Daoy (cell line): ENCODE measurements around the gene ADGRD2. TPM values are rescaled to one million over a fixed set of nuclear protein-coding genes. Genes with fewer than 3 reads are reported as not detected.

ENCODE experiments used
- DNase-seq: peaks from one replicate; pipeline ENCODE4 v3.0.0-alpha.2; 2015; ENCODE audit warnings: low read depth
- total RNA-seq: library from RNA; depleted of rRNA; stranded (reverse); fragments of >200 nt; shearing (Covaris generic); gene quantifications from 2 replicates; pipeline ENCODE4 v1.2.3, GENCODE V29; 2014; rRNA removed

Gene ADGRD2
- total RNA-seq, 1 experiment from 2014 or later = 0.23 TPM

DNA sequence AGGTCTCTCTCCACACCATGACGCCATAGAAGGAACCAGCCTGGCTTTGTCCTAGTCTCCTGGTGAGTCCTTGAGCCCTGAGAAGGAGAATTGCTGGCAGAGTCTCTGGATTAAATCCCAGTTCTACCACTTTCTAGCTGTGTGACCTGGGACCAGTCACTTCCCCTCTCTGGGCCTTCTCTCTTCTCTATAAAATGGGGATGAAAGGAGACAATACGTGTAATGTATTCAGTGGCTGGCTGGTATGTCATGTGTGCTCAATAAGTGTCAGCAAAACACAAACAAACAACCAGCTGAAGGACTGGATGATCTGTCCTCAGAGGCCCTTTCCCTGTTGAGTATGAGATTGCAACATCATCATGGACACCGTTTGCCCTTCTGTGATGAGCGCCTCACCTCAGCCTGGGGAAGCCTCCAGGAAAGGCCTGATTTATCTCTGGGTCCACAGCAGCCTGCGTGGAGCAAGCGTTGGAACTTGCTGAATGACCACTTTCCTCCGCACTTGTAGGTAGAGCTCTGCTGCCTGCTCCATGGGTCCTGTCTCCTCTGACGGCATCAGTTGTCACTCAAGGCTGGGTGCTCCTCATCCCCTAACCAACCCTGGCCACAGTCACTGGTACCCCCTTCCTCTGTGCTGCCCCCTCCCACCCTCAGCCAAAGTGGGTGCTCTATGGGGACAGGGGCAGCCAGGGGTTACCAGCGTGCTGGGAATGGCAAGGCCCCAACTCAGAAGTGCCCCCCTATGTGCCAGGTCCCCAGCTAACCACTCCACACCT is 60.6 kb downstream of the ADGRD2 start:
- peak; percentile 13 for DNase-seq

DNA sequence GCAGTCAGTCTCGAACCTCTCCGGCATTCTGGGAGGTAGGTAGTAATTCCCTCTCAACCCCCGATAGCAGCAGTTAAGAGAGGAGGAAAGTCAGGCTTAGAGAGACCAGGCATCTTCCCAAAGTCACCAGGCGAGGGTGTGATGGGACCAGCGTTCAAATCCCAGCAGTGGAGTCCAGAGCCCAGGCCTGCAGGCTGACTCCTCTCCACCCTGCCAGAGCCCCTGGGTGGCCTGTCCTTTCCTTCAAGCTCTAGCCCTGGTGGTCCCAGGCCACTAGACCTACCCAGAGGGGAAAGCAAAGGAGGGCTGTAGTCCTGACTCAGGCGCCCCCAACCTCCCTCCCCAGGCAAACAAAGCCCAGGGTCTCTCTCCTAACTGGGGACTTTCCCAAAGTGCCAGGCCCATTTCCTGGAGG is 61.2 kb downstream of the ADGRD2 start:
- DNase-seq = peak; percentile 41

DNA sequence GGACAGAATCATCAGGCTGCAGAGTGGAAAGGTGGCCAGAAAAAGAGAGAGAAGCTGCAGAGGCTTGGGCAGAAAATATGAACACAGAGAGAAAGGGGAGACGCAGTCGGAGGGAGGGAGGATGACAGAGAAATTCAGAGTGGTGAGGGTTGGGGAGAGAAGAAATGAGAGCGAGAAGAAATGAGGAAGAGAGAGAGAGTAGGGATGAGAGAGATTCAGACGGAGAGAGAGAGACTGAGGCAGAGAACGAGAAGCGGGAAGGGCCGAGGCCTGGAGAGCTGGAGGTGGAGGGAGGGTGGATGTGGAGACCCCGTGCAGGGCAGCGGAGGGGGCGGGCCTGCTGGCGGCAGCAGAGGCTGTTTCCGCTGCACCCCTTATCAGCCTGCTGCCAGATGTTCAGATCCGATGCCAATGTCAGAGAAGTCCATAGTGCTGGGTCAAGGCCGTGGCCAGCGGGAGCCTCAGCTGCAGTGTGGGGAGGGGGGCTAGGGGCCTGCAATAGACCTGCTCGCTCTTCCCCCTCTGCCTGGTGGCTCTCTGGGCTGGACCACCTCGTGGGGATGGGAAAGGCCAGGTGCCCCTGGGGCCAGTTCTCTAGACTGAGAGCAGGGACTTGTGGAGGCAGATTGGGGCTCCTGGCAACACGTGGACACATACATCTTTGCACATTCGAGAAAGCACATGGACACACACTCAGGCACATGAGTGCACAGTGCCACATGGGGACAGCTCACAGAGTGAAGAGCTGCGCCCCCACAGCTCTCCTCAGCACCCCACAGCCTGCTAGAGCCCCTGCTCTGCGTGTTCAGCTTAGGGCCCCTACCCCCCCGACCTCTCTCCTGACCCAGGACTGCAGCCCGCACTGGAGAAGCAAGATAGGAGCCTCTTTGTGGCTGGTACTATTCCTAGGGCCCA is 61.9 kb downstream of the ADGRD2 start:
- DNase-seq = peak; percentile 5

DNA sequence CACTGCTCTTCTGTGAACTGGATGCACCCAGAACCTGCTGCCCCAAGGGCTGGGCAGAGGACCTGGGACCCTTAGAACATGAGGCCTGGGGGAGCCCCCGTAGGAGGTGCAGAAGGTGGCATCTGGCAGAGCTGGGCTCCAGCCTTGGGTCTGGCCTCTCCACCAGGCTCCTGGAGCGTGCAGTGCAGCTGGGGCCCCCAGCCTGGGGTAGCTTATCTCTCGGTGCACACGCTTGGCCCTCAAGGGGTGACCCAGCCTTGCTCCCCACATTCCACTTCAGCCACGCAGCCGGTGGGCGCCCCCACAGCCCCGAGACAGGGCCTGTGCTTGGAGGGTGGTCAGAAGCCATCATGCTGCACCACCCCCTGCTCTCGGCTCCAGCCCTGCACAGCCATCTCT is 62.6 kb downstream of the ADGRD2 start:
- no peak for DNase-seq

DNA sequence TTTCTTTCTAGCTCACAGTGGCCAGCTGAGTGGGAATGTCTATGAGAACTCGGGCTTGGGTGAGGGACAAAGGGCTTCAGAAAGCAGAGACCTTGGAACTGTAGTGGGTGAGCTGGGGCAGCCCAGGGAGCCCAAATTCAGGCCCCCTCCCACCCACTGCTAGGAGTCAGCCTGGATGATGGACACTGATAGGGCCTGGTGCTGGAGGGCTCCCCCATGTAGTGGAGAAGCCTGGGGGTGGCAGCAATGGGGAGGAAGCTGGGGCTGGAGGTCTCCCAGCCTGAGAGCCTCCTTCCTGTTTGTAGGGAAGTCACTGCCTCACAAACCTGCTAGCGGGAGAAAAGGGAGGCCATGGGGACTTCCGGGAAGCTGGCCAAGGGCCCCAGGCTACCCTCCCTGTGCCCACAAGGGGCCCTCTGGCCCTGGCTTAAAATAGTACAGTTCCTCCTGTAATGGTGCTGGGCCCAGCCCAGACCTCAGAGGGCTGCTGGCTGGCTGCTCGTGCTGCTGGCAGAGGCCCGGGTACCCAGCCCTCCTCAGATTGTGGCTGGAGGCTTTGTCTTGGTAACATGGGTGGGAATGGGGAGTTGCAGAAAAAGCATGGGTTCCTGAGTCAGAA is 63.2 kb downstream of the ADGRD2 start:
- DNase-seq = peak; percentile 34

DNA sequence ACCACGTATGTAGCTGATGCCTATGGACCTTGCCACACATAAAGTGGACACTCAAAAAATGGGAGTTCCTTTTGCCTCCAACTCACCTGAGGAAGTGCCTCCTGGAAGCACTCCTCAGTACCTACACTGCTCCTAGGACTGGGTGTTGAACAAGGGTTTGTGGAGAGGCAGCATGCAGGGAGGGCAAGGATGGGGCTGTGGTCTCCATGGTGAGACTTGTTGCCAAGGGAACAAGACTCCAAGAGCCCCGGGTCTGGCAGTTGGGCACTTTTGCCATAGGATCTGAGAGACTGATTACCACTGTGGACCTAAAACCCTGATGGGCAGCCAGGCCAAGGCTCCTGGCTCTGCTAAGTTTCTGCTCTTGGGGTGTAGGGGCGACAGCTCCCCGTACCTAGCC is 63.9 kb downstream of the ADGRD2 start:
- DNase-seq = no peak

DNA sequence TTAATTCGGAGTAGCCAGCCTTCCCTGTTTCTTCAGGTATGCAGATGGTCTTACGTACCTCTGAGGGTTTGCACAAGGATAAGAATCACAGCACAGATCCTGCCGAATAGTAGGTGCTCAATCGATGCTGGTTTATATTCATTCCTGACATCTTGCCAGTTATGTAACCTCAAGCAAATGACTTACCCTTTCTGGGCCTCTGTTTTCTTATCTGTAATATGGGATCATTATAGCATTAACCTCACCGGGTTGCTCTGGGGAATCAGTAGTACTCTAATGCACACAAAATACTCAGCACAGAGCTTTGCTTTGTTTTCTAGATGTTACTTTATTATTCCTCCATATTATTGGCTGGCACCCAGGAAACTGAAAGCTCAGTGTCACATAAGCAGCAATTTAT is 64.6 kb downstream of the ADGRD2 start:
- DNase-seq = no peak

DNA sequence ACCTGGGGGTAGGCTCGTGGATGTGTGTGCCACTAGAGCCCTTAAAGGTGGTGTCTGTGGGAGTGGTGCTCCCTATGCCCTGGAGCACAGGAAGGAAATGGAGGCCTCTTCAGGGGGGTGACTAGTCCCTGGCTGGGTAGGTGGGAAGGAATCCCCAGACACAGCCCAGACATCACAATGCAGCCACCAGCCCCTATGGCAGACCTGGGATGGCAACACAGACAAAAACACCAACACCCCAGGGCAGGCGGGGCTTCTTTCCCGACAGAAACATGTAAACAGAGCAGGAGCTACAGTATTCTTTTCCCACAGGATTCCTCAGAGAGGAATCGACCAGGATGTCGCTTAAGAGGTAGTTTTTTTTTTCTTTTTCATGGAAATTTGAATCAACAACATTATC is 67.3 kb downstream of the ADGRD2 start:
- no peak for DNase-seq

DNA sequence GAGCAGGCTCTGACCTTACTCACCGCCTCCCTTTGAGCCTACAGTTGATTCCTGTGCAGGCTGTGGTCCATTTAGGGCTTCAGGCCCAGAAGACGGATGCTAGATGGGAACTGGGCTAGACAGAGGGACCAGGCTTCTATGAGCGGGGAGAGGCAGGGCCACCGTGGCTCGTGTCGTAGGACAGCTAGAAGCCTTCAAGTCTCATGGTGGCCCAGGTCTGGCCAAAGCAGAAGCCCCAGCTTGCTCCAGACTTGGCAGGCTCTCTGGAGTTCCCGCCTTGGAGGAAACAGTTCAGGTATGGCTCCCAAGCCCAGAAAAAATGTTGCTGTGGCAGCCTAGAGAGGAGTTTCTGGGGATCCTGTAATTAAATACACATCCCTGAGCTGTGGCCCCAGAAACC is 67.9 kb downstream of the ADGRD2 start:
- DNase-seq = no peak

DNA sequence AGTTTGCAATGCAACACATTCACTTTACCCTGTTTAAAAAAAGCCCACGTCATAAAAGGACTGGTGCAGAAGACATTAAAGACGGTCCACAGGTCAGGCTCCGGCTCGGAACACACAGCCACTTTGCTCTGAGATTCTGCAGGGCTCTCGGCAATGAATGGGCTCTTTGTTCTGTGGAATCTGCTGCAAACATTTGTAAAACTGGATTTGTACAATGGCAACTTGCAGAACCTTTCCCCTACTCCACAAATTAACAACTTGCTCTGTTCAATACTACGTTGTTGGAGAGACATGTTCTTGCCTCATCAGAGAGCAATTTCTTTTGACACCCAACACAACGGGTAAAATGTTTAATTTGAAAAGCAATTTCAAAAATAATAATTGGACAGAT is 70.0 kb downstream of the ADGRD2 start:
- no peak for DNase-seq

DNA sequence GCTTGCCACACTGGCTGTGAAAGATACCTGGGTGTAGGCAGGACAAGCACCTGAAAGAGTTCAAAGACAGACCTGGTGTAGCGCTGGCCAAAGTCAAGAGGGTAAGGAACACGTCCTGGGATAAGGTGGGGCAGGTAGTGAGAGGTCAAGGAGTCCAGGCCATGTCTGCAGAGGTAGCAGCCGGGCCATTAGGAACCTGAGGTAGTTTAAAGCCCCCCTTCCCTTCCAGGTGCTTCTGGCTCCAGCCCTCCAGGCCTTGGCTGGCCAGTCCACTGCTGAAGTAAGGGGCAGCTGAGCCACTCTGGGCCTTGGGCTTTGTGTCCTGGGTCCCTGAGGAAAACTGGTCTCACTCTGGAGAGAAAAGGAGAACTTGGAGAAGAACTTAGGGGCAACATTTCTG is 70.9 kb downstream of the ADGRD2 start:
- DNase-seq = no peak

DNA sequence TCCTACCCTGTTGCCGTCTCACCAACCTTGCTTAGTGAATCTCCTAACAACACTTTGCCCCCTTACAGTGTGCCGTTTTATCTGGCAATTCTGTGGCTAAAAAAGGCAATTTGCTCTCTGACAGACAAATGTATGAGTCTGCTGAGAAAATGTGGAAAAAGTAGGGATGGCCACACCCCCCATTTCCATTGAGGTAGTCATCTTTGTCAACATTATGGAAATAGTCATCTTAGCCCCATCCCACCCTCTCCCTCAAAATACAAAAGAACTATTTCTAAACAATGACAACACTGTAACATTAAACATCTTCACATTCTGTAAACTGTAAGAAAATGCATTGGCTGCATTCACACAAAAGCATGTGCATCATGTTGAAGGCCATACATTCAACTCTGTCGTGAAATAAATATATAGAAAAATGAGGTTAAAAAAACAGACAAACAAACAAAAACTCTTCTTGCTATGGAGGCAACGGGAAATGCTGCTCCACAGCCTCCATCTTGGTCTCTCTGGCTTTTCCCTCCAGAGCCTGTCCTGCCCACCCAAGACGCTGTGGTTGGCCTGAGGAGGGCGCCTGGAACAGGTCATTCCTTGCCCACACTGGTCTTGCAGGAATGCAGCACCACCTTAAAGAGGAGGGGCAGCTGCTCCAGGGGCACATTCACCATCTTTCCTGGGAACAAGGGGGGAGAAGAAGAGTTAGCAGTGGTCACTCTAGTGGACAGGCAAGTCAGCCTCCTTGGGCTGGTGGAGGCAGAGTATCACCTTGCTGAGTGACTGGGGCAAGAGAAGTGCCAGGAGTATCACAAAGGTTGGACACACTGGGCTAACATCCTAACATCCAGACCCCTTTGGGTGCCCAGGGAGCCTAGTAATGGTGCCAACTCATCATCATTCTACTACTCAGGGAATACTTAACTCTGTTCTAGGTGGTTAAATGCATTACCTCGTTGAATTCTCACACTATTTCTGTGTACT is 72.2 kb downstream of the ADGRD2 start:
- peak; percentile 15 for DNase-seq

DNA sequence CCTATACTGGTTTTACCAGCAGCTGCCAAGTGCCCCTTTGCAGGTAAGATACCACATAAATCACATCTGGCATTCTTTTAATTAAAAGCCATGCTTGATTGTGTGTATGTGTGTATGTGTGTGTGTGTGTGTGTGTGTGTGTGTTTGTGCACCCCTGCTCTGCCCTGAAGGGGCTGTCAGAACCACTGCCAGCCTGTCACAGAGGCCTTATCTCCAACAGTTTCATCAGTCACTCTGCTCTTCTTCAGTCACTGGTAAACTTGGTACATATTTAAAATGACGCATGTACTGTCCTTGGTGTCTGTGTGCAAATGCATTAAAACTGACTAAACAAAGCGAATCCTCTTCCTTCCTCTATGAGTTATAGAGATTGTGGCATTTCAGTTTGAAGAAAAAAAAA is 75.9 kb downstream of the ADGRD2 start:
- DNase-seq = no peak

DNA sequence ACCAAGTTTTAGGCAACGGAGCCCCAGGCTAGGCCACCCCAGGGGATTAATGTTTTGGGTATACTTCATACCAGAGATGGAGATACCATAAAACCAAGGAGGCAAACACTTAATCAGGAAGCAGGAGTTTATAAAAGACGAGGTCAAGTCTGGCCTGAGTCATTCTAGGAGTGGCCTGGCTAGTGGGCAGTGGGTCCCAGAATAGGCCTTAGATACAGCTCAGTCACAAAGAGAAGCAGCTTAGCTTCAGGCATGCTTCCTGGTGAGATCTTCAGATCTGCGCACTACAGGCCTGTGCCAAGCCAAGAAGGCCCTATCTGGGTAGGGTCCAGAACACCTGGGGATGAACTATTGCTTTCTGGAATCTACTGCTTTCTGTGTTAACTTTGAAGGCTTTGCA is 77.5 kb downstream of the ADGRD2 start:
- DNase-seq = no peak

Other genes with a start within 250 kb of the ADGRD2 start
- gene NEK6, start 192.5 kb upstream of the ADGRD2 start, total RNA-seq = 40.6 and 41.9 TPM in 2 replicates
- 557 and 640 TPM in 2 replicates for gene PSMB7, start 35.0 kb upstream of the ADGRD2 start, total RNA-seq
- not detected in 2 replicates for gene NR5A1, start 56.9 kb downstream of the ADGRD2 start, total RNA-seq